NCI-H1436 treated with DMSO at 0.1 percent for 48 hours (cell line): Measurements from ENCODE around the gene ANO8.
"Not testable (repeated sequence)": the region's sequence is repeated elsewhere in the genome, so short reads cannot be mapped to it uniquely, and the experiment has no call there.

Experiments used
- DNase-seq: peaks from one replicate; lab custom pipeline; 2025; lab: John Stamatoyannopoulos, UW

The ANO8 gene

GRCh38 chr19:17334414-17335409 is at the start of gene ANO8:
Gene ANO8, minus strand, starts transcription at chr19:17334855. Its CDS starts 185 bp downstream, at chr19:17334670.
- peak; percentile 77 for DNase-seq

GRCh38 chr19:17380426-17381138 is 45.9 kb upstream of the ANO8 start:
- DNase-seq = no peak

- no peak for DNase-seq
Measured at GRCh38 chr19:17379221-17379631, 44.6 kb upstream of the ANO8 start.

- DNase-seq = no peak
Measured at GRCh38 chr19:17378271-17378670, 43.6 kb upstream of the ANO8 start.

- DNase-seq = no peak
Measured at GRCh38 chr19:17376935-17377600, 42.4 kb upstream of the ANO8 start, which contains the start of gene PLVAP. Gene PLVAP, minus strand, starts transcription at chr19:17377342. Its CDS starts 54 bp downstream, at chr19:17377288.

- DNase-seq = no peak
Measured at GRCh38 chr19:17370026-17370587, 35.5 kb upstream of the ANO8 start.

- DNase-seq = no peak
Measured at GRCh38 chr19:17365361-17365760, 30.7 kb upstream of the ANO8 start.

- not testable (repeated sequence) for DNase-seq
Measured at GRCh38 chr19:17363852-17364605, 29.4 kb upstream of the ANO8 start.

- no peak for DNase-seq
Measured at GRCh38 chr19:17359905-17360800, 25.5 kb upstream of the ANO8 start.

- DNase-seq = no peak
Measured at GRCh38 chr19:17358395-17358794, 23.7 kb upstream of the ANO8 start.

GRCh38 chr19:17357724-17358123 is 23.1 kb upstream of the ANO8 start:
- DNase-seq = no peak

GRCh38 chr19:17357078-17357666 is 22.5 kb upstream of the ANO8 start:
- DNase-seq = no peak

- DNase-seq = no peak
Measured at GRCh38 chr19:17353386-17353785, 18.7 kb upstream of the ANO8 start.

- no peak for DNase-seq
Measured at GRCh38 chr19:17352608-17353280, 18.1 kb upstream of the ANO8 start.

GRCh38 chr19:17351815-17352435 is 17.3 kb upstream of the ANO8 start:
- no peak for DNase-seq

GRCh38 chr19:17348700-17349099 is 14.0 kb upstream of the ANO8 start:
- no peak for DNase-seq

GRCh38 chr19:17347877-17348276 is 13.2 kb upstream of the ANO8 start:
- no peak for DNase-seq

- no peak for DNase-seq
Measured at GRCh38 chr19:17347361-17347760, 12.7 kb upstream of the ANO8 start.
